ENCODE results near the gene DOCK6. TPM values are rescaled to one million over a fixed set of nuclear protein-coding genes. Genes with fewer than 3 reads are reported as not detected.

The DOCK6 gene
- total and polyA plus RNA-seq, 2 of the 13 experiments (the other 11 are each of a cell fraction or from before 2014, with no cell fraction given), result 5.4 to 38.1 TPM

- ChIA-PET CTCF (ENCODE audit: low intra/inter-chr PET ratio, low total read pairs) (no interaction called here), POLR2A (no interaction called here)
- FAIRE-seq, result no peak
- no peaks in the 10 kb centered on the region for H3K27me3 ChIP-seq (ENCODE audit: control insufficient read depth in 1 of 2, insufficient read depth in 2 of 2, low read length in 2 of 2)
- H3K9me3 ChIP-seq (ENCODE audit: low read length), result no peaks in the 10 kb centered on the region
- TF ChIP-seq YEATS4 (CRISPR knock-in tag; IDR thresholded peaks at IDR 0.05; ENCODE audit: borderline replicate concordance) (no peak), ZNF563 (CRISPR knock-in tag; IDR thresholded peaks at IDR 0.05) (no peak), ZNF24 (IDR thresholded peaks at IDR 0.05) (no peak), RBFOX2 (IDR thresholded peaks at IDR 0.05; ENCODE audit: low read depth, low read length) (0 out of 2 replicates have a peak, but pooled peaks have one; percentile 16), TFDP2 (CRISPR knock-in tag; IDR thresholded peaks at IDR 0.05) (no peak), KLF16 (CRISPR knock-in tag; IDR thresholded peaks at IDR 0.05) (no peak), ONECUT2 (CRISPR knock-in tag; IDR thresholded peaks at IDR 0.05) (no peak), HOXA3 (CRISPR knock-in tag; IDR thresholded peaks at IDR 0.05) (no peak), ZSCAN31 (CRISPR knock-in tag; IDR thresholded peaks at IDR 0.05; ENCODE audit: low read depth) (no peak), ATAD3A (CRISPR knock-in tag; IDR thresholded peaks at IDR 0.05) (no peak), AGO2 (optimal IDR thresholded peaks at IDR 0.05; ENCODE audit: low read depth, low read length) (peak; percentile 37), TEF (CRISPR knock-in tag; IDR thresholded peaks at IDR 0.05) (no peak), HNRNPH1 (optimal IDR thresholded peaks at IDR 0.05; ENCODE audit: low read depth, low read length) (no peak), ZNF780A (CRISPR knock-in tag; IDR thresholded peaks at IDR 0.05) (no peak)
- no peak overlapping the region for H3K27ac ChIP-seq (ENCODE audit: extremely low read length, insufficient read depth, low read length)
- H3K4me2 ChIP-seq (ENCODE audit: low read depth, low read length), result no peak overlapping the region
- H3K79me2 ChIP-seq (ENCODE audit: insufficient read depth, low read length), result no peaks in the 10 kb centered on the region
- no peak overlapping the region for H3K9ac ChIP-seq (ENCODE audit: insufficient read depth, low read depth, low read length)
- intact Hi-C loops (cut with micrococcal nuclease; ENCODE audit: unreplicated experiment), result no loop called here
- WGBS (ENCODE audit: low lambda C conversion rate), result 95% methylated on average over 24 of the region's 38 CpGs
- no TSS peak for BruUV-seq (replicated peaks)
- H3K36me3 ChIP-seq (replicated peaks in 1 of 2; ENCODE audit: control insufficient read depth in 1 of 2, insufficient read depth in 2 of 2, low read length in 2 of 2), result peaks cover 8 to 26% of the 10 kb centered on the region in 2 experiments; a peak in 4 of 5 replicates
- no peaks in the 10 kb centered on the region for H3K4me1 ChIP-seq (ENCODE audit: insufficient read depth, low read length)
- no peak for DNase-seq (ENCODE audit: low spot score)
- no peak; the same call in 2 of the 3 replicates for ATAC-seq
- no peak overlapping the region for H2AFZ ChIP-seq (ENCODE audit: low read length)
- no peaks in the 10 kb centered on the region; the same call in 1 of the 2 replicates for H4K20me1 ChIP-seq (ENCODE audit: insufficient read depth, low read length)
- no peak overlapping the region for H3K4me3 ChIP-seq (replicated peaks in 1 of 3; ENCODE audit: insufficient read depth in 1 of 3, low read depth in 2 of 3, low read length in 3 of 3)
- in situ Hi-C loops (cut with HindIII; ENCODE audit: extremely low pct_ligation_motif_present, low pct_unique_long_range_greater_than_20kb), result no loop called here
These were observed 53.5 kb downstream of the DOCK6 start for GRCh38 chr19:11208561-11209471.

All from HepG2 (cell line).